Loucy (cell line): ENCODE results near the gene ZNF597.

Experiments
- H2AFZ ChIP-seq: fragments of 200-600 bp; sonication (generic); 2 replicates; pipeline ENCODE4 v1.6.0; 2016; ENCODE audit warnings: antibody characterized with exemption, mild to moderate bottlenecking, low read length, moderate library complexity
- H3F3A ChIP-seq: fragments of 200-600 bp; 2 replicates; pipeline ENCODE4 v1.6.0; 2016; ENCODE audit warnings: antibody characterized with exemption, low read depth, mild to moderate bottlenecking
- H3K27me3 ChIP-seq: fragments of 200-600 bp; sonication (generic); 2 replicates; pipeline ENCODE4 v1.6.1; 2014; ENCODE audit warnings: low read length, mild to moderate bottlenecking; ENCODE audit not compliant: insufficient read depth, poor library complexity, severe bottlenecking
- H3K36me3 ChIP-seq: fragments of 200-600 bp; sonication (generic); 2 replicates; pipeline ENCODE4 v1.6.1; 2016; ENCODE audit warnings: low read length; ENCODE audit not compliant: insufficient read depth
- H3K4me1 ChIP-seq: fragments of 200-600 bp; sonication (generic); 2 replicates; pipeline ENCODE4 v1.5.1; 2014; ENCODE audit warnings: low read length, mild to moderate bottlenecking; ENCODE audit not compliant: insufficient read depth, poor library complexity, severe bottlenecking
- H3K4me2 ChIP-seq: fragments of 200-600 bp; sonication (generic); 2 replicates; pipeline ENCODE4 v1.6.0; 2014; ENCODE audit warnings: antibody characterized with exemption, low read length, low read depth, mild to moderate bottlenecking; ENCODE audit not compliant: poor library complexity, severe bottlenecking
- H3K4me3 ChIP-seq: fragments of 200-600 bp; sonication (generic); 2 replicates; pipeline ENCODE4 v1.5.1; 2014; ENCODE audit warnings: low read length, mild to moderate bottlenecking, mixed read lengths; ENCODE audit not compliant: poor library complexity, severe bottlenecking
- H3K79me2 ChIP-seq: fragments of 200-600 bp; sonication (generic); 2 replicates; pipeline ENCODE4 v1.6.1; 2014; ENCODE audit warnings: low read length; ENCODE audit not compliant: insufficient read depth
- H3K9ac ChIP-seq: fragments of 200-600 bp; sonication (generic); 2 replicates; pipeline ENCODE4 v1.6.0; 2014; ENCODE audit warnings: mild to moderate bottlenecking, low read depth, low read length, moderate library complexity; ENCODE audit not compliant: poor library complexity, severe bottlenecking
- H3K9me2 ChIP-seq: fragments of 200-600 bp; sonication (generic); replicated peaks from 2 replicates; pipeline ENCODE4 v1.6.1; 2016; ENCODE audit warnings: low read depth, low read length, mixed read lengths
- H3K9me3 ChIP-seq: fragments of 200-600 bp; sonication (generic); 2 replicates; pipeline ENCODE4 v1.6.1; 2014; ENCODE audit warnings: mild to moderate bottlenecking, antibody characterized with exemption, low read length, low read depth; ENCODE audit not compliant: insufficient read depth
- H4K20me1 ChIP-seq: fragments of 200-600 bp; sonication (generic); 2 replicates; pipeline ENCODE4 v1.6.0; 2014; ENCODE audit warnings: antibody characterized with exemption, low read length, mild to moderate bottlenecking; ENCODE audit not compliant: insufficient read depth, poor library complexity, severe bottlenecking
- EZH2phosphoT487 ChIP-seq: fragments of 200-600 bp; IDR thresholded peaks from 2 replicates; pipeline ENCODE4 v1.6.1; 2018; ENCODE audit warnings: antibody characterized with exemption, mild to moderate bottlenecking, moderate library complexity, borderline replicate concordance
- TF ChIP-seq, protein P1 (sequence below): fragments of 200-600 bp; sonication (generic); conservative IDR thresholded peaks from 2 replicates; pipeline ENCODE4 v1.5.1; 2014; ENCODE audit warnings: mild to moderate bottlenecking, antibody characterized with exemption, low read length

The ZNF597 gene

GRCh38 chr16:3389663-3390338 lies 53.5 kb downstream of the ZNF597 start:
- H3K79me2 ChIP-seq: no peaks in the 10 kb centered on the region
- peaks cover 4% of the 10 kb centered on the region for H3K4me1 ChIP-seq

DNA sequence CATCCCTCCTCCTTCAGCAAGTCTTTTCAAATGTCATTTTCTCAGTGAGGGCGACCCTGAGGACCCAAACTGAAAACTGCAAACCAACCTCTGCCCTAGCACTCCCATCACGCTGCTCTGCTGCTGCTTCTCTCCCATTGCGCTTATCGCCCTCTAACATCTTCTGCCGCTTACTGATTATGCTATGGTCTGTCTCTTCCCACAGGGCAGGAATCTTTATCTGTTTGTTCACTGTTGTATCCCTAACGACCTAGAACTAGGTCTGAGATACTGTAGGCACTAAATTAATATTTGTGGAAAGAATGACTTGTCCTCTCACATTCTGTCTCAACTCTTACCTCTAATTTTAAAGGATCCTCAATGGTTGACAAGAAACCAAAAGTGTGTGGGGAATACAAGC lies 55.0 kb downstream of the ZNF597 start:
- H3F3A ChIP-seq: no peaks in the 10 kb centered on the region
- TF ChIP-seq, protein P1, sequence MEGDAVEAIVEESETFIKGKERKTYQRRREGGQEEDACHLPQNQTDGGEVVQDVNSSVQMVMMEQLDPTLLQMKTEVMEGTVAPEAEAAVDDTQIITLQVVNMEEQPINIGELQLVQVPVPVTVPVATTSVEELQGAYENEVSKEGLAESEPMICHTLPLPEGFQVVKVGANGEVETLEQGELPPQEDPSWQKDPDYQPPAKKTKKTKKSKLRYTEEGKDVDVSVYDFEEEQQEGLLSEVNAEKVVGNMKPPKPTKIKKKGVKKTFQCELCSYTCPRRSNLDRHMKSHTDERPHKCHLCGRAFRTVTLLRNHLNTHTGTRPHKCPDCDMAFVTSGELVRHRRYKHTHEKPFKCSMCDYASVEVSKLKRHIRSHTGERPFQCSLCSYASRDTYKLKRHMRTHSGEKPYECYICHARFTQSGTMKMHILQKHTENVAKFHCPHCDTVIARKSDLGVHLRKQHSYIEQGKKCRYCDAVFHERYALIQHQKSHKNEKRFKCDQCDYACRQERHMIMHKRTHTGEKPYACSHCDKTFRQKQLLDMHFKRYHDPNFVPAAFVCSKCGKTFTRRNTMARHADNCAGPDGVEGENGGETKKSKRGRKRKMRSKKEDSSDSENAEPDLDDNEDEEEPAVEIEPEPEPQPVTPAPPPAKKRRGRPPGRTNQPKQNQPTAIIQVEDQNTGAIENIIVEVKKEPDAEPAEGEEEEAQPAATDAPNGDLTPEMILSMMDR: no peak
- TF ChIP-seq EZH2phosphoT487: no peak
- H2AFZ ChIP-seq: no peak overlapping the region
- H3K9ac ChIP-seq: no peak overlapping the region
- H3K4me3 ChIP-seq: no peak overlapping the region
- no peaks in the 10 kb centered on the region for H3K79me2 ChIP-seq
- H3K4me2 ChIP-seq: no peak overlapping the region
- no peaks in the 10 kb centered on the region for H3K9me2 ChIP-seq
- peaks cover 3% of the 10 kb centered on the region; the same call in 1 of the 2 replicates for H3K9me3 ChIP-seq
- peaks cover 15% of the 10 kb centered on the region; the same call in 1 of the 2 replicates for H3K36me3 ChIP-seq
- no peaks in the 10 kb centered on the region for H3K4me1 ChIP-seq
- no peaks in the 10 kb centered on the region for H3K27me3 ChIP-seq
- no peaks in the 10 kb centered on the region for H4K20me1 ChIP-seq

More at GRCh38 chr16:3389663-3390338, 53.5 kb downstream of the ZNF597 start:
- Histone ChIP-seq H3K27me3 (no peaks in the 10 kb centered on the region), H3K36me3 (peaks cover 4% of the 10 kb centered on the region; the same call in 1 of the 2 replicates), H3F3A (no peaks in the 10 kb centered on the region), H2AFZ (no peak overlapping the region), H3K9ac (no peak overlapping the region), H3K9me3 (no peaks in the 10 kb centered on the region), H3K4me3 (no peak overlapping the region), H3K9me2 (no peaks in the 10 kb centered on the region), H3K4me2 (no peak overlapping the region), H4K20me1 (no peaks in the 10 kb centered on the region)
- TF ChIP-seq, protein P1: no peak
- no peak for TF ChIP-seq EZH2phosphoT487

DNA sequence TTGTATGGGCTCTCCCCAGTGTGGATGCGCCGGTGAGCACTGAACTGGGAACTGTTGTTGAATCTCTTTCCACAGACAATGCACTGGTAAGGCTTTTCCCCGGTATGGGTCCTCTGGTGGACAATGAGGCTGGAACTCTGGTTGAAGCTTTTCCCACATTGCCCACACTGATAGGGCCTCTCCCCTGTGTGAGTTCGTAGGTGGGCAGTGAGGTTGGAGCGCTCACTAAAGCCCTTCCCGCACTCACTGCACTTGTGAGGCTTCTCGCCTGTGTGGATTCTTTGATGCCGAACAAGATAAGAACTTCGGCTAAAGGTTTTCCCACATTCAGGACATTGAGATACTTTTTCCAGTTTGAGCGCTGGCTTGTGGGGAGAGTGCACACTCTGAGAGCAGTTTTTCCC lies 60.3 kb downstream of the ZNF597 start:
- Histone ChIP-seq H3K4me1 (no peaks in the 10 kb centered on the region), H3K9me2 (no peaks in the 10 kb centered on the region), H3K36me3 (peaks cover 25% of the 10 kb centered on the region; the same call in 1 of the 2 replicates), H3K27me3 (no peaks in the 10 kb centered on the region), H3F3A (no peaks in the 10 kb centered on the region), H2AFZ (no peak overlapping the region), H3K9ac (no peak overlapping the region), H3K4me2 (no peak overlapping the region), H3K79me2 (no peaks in the 10 kb centered on the region), H3K9me3 (peaks cover 13% of the 10 kb centered on the region; the same call in 1 of the 2 replicates), H3K4me3 (no peak overlapping the region), H4K20me1 (no peaks in the 10 kb centered on the region)
- no peak for TF ChIP-seq EZH2phosphoT487
- TF ChIP-seq, protein P1: no peak
